HL-60 (cell line): ENCODE results near the gene GANC.

Experiments used
- DNase-seq, 2 experiments: peaks; one replicate each; pipeline ENCODE4 v3.0.0-alpha.2; 2010 to 2020; ENCODE audit warnings: low read depth in 1 of 2, low spot score in 1 of 2
- H3K27ac ChIP-seq: fragments of 250-450 bp; sonication (Bioruptor Pico); replicated peaks from 2 replicates; pipeline ENCODE4 v1.5.1; 2020; ENCODE audit warnings: mild to moderate bottlenecking, moderate library complexity
- H3K27me3 ChIP-seq: fragments of 250-450 bp; sonication (Bioruptor Pico); 2 replicates; pipeline ENCODE4 v1.5.1; 2021; ENCODE audit warnings: mild to moderate bottlenecking, moderate library complexity; ENCODE audit not compliant: insufficient read depth, poor library complexity, severe bottlenecking
- H3K4me3 ChIP-seq: replicated peaks from 2 replicates; pipeline ENCODE4 v1.5.1; 2011; ENCODE audit warnings: mild to moderate bottlenecking, control low read depth, low read length; ENCODE audit not compliant: insufficient read depth
- GABPA ChIP-seq: IDR thresholded peaks from 2 replicates; pipeline ENCODE4 v1.6.1; 2012; ENCODE audit warnings: low read depth
- POLR2AphosphoS5 ChIP-seq: IDR thresholded peaks from 2 replicates; pipeline ENCODE4 v1.6.1; 2012; ENCODE audit warnings: low read depth
- SPI1 ChIP-seq: IDR thresholded peaks from 2 replicates; pipeline ENCODE4 v1.6.1; 2012; ENCODE audit warnings: low read depth, mild to moderate bottlenecking, borderline replicate concordance
- TF ChIP-seq, protein P1 (sequence below): IDR thresholded peaks from 2 replicates; pipeline ENCODE4 v1.6.1; 2012; ENCODE audit warnings: low read depth; ENCODE audit not compliant: insufficient replicate concordance
- TF ChIP-seq, protein P2 (sequence below): IDR thresholded peaks from one replicate; pipeline ENCODE4 v1.5.1; 2011; ENCODE audit warnings: low read length, control low read depth, inconsistent platforms; ENCODE audit not compliant: insufficient read depth

GANC gene

DNA sequence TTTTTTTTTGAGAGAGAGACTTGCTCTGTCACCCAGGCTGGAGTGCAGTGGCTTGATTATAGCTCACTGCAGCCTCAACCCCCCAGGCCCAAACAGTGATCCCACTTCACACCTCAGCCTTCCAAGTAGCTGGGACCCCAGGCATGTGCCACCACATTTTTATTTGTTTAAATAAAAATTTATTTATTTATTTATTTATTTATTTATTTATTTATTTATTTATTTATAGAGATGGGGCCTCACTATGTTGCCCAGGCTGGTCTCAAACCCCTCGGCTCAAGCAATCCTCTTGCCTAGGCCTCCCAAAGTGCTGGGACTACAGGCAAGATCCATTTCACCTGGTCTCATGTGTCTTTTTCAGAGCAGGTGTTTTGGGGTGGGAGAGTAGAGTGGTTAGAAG lies 101.8 kb downstream of the GANC start:
- Histone ChIP-seq H3K27me3 (no peaks in the 10 kb centered on the region), H3K4me3 (no peak overlapping the region), H3K27ac (no peak overlapping the region)
- TF ChIP-seq GABPA: no peak
- TF ChIP-seq, protein P1, sequence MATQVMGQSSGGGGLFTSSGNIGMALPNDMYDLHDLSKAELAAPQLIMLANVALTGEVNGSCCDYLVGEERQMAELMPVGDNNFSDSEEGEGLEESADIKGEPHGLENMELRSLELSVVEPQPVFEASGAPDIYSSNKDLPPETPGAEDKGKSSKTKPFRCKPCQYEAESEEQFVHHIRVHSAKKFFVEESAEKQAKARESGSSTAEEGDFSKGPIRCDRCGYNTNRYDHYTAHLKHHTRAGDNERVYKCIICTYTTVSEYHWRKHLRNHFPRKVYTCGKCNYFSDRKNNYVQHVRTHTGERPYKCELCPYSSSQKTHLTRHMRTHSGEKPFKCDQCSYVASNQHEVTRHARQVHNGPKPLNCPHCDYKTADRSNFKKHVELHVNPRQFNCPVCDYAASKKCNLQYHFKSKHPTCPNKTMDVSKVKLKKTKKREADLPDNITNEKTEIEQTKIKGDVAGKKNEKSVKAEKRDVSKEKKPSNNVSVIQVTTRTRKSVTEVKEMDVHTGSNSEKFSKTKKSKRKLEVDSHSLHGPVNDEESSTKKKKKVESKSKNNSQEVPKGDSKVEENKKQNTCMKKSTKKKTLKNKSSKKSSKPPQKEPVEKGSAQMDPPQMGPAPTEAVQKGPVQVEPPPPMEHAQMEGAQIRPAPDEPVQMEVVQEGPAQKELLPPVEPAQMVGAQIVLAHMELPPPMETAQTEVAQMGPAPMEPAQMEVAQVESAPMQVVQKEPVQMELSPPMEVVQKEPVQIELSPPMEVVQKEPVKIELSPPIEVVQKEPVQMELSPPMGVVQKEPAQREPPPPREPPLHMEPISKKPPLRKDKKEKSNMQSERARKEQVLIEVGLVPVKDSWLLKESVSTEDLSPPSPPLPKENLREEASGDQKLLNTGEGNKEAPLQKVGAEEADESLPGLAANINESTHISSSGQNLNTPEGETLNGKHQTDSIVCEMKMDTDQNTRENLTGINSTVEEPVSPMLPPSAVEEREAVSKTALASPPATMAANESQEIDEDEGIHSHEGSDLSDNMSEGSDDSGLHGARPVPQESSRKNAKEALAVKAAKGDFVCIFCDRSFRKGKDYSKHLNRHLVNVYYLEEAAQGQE: no peak
- TF ChIP-seq, protein P2, sequence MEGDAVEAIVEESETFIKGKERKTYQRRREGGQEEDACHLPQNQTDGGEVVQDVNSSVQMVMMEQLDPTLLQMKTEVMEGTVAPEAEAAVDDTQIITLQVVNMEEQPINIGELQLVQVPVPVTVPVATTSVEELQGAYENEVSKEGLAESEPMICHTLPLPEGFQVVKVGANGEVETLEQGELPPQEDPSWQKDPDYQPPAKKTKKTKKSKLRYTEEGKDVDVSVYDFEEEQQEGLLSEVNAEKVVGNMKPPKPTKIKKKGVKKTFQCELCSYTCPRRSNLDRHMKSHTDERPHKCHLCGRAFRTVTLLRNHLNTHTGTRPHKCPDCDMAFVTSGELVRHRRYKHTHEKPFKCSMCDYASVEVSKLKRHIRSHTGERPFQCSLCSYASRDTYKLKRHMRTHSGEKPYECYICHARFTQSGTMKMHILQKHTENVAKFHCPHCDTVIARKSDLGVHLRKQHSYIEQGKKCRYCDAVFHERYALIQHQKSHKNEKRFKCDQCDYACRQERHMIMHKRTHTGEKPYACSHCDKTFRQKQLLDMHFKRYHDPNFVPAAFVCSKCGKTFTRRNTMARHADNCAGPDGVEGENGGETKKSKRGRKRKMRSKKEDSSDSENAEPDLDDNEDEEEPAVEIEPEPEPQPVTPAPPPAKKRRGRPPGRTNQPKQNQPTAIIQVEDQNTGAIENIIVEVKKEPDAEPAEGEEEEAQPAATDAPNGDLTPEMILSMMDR: no peak
- TF ChIP-seq POLR2AphosphoS5: no peak
- TF ChIP-seq SPI1: no peak
- DNase-seq: no peak

DNA sequence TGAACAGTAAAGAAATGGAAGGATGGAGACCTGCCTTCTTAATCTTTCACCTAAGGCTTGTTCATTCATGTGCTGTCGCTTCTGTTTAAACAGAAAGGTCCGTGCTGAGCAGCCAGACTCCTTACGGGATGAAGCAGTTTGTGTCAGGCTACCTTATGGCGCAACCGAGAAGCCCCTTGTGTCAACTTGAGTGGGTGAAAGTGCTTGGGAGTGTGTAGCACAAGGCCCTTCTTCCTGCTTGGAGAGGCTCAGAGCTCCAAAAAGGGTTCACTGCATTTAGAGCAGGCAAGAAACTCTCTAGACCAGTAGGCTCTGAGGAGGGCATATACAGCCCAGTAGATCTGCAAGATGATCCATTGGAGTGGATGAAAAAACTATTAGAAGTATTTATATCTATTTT lies 102.3 kb downstream of the GANC start:
- Histone ChIP-seq H3K4me3 (no peak overlapping the region), H3K27ac (no peak overlapping the region), H3K27me3 (no peaks in the 10 kb centered on the region)
- no peak for DNase-seq
- TF ChIP-seq GABPA (no peak), SPI1 (no peak), POLR2AphosphoS5 (no peak)
- TF ChIP-seq, protein P2: no peak
- TF ChIP-seq, protein P1: no peak

DNA sequence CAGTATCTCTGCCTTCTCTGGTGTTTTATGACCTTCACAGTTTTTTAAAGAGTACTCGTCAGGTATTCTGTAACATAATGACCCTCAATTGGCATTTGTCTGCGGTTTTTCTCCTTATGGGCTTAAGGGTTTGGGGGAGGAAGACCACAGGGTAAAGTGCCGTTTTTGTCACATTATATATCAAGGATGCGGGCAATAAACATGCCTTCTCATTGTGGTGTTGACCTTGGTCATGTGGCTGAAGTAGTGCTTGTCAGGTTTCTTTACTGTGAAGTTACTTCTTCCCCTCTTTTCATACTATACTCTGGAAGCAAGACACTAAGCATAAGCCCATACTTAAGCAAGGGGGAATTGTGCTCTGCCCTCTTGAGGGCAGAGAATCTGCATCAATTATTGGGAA lies 102.9 kb downstream of the GANC start:
- no peak for DNase-seq

More for the DNA sequence above, 102.9 kb downstream of the GANC start:
- Histone ChIP-seq H3K4me3 (no peak overlapping the region), H3K27me3 (no peaks in the 10 kb centered on the region), H3K27ac (no peak overlapping the region)
- TF ChIP-seq POLR2AphosphoS5 (no peak), SPI1 (no peak), GABPA (no peak)
- TF ChIP-seq, protein P1: no peak
- TF ChIP-seq, protein P2: no peak
